GM23248 (cell line): ENCODE data around the gene FLAD1.

Experiments used
- EZH2 ChIP-seq: fragments of 200-600 bp; sonication (generic); IDR thresholded peaks from 2 replicates; pipeline ENCODE4 v1.6.1; 2018; ENCODE audit warnings: antibody characterized with exemption, mild to moderate bottlenecking; ENCODE audit not compliant: insufficient read depth, poor library complexity, severe bottlenecking
- EZH2phosphoT487 ChIP-seq: fragments of 200-600 bp; sonication (generic); IDR thresholded peaks from 2 replicates; pipeline ENCODE4 v1.6.1; 2018; ENCODE audit warnings: antibody characterized with exemption, moderate library complexity, mild to moderate bottlenecking, low read depth; ENCODE audit not compliant: insufficient read depth

DNA sequence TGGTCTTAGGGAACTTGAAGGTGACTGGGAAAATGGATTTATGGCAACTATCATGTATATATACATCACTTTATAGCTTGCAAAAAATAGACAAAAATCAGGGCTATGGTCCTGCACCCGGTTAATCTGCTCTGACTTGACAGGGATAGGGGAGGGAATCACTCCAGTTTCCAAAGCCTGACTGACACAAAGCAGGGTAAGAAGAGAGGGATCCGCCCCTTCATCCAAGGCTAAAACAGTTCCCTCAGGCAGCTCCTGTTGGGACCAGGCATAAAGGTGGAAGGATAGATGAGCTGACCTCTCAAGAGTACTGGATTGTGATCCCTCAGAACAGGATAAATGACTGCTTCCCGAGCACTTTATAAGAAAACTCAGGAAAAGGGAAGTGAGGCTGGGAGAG lies 28.6 kb upstream of the FLAD1 start:
- TF ChIP-seq EZH2 (no peak), EZH2phosphoT487 (no peak)
